Stimulated activated CD8-positive, alpha-beta memory T cell treated with anti-CD3 and anti-CD28 coated beads, Interleukin-12 subunit alpha, Interleukin-12 subunit beta, amount 100 ng/mL, for 4 hours (primary cell): ENCODE results near the gene IL16.

Source experiments
- DNase-seq: peaks from one replicate; pipeline ENCODE4 v3.0.0-alpha.2; 2020; ENCODE audit warnings: low read depth

The IL16 gene

GRCh38 chr15:81276967-81277366, 80.3 kb downstream of the IL16 start:
- no peak for DNase-seq

DNA sequence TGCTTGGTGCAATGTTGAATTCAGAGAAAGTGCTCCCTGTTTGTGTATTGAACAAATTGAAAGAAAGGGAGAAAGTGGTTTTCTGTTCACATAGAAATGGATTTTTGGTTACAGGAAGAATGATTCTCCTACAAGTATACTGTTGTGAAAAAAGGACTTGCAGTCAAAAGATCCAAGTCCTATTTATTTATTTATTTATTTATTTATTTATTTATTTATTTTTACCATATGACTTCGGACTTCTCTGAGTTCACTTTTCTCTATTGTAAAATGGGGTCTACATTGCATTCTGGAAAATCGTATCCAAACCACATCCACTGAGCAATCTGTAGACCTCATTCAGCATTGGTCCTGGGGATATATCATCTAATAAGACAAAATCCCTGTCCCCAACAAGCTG, 81.2 kb downstream of the IL16 start:
- DNase-seq = no peak

GRCh38 chr15:81278306-81279029, 81.8 kb downstream of the IL16 start:
- no peak for DNase-seq

DNA sequence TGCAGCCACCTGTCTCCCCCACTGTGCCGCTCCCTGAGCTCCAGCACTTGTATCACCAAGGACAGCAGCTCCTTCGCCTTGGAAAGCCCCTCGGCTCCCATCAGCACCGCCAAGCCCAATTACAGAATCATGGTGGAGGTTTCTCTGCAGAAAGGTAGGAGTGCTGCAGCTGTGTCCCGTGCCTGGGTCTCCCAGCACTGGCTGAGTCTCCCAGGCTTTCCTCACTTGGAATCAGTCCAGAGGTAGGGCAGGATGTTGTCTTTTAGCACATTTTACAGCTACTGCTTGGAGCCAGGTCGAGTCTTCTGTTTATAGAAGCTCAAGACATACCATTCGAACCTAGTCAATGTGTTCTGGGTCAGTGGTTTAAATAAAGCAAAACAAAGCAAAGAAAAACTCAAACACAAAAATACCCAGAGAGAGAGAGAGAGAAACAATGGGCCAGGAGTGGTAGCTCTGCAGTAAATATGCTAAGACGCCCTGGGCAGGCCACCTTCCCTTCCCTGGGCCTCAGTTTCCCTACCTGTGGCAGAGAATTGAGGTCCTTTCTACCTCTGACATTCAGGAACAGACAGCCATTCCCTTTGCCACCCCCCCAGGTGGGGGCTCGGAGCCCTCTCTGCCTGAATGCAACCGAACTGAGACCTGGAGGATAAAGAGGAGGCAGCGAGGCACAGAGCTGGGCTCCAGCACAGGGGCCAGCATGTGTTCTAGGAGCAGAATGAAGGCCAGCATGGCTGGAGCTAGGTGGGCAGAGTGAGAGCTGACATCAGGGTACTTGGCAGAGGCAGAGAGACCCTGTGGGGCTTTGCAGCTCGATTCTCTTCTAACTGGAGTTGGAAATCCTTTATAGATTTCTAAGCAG, 83.2 kb downstream of the IL16 start:
- DNase-seq = no peak

GRCh38 chr15:81280696-81281455, 84.2 kb downstream of the IL16 start:
- DNase-seq = no peak

DNA sequence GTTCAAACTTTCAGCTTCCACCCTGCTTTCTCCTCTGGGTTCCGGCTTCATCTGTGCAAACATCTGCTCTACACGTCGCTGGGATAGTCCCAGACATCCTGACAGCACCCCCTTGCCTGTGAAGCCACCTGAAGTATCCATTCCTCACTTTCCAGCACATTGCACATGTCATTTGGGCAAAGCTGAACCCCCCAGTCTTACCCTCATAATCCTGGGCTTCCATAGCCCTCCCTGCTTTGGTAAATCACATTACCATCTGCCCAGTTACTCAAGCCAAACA, 84.7 kb downstream of the IL16 start:
- DNase-seq = no peak

- no peak for DNase-seq
Observed at GRCh38 chr15:81281766-81282605, 85.3 kb downstream of the IL16 start.

- DNase-seq = no peak
Observed at GRCh38 chr15:81282606-81282895, 85.9 kb downstream of the IL16 start.

DNA sequence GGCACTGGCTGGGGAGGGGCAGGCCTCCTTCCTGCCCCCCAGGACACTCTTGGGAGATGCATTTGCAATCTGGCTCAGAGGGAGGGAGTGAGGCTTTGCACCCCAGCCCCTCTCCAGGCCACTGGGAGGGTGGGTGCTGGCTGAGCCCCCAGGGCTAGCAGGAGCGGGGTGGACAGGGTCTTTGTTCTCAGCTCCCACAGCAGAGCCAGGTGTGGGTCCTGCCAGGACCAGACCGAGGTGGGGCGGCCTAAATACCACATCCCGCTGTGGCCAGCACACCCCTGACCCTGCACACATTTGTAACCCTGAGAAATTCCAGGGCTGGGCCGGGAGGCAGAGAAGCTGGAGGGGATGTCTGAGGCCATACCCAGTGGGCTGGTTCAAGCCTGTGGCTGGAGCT, 86.2 kb downstream of the IL16 start:
- DNase-seq = no peak

GRCh38 chr15:81284256-81285031, 87.8 kb downstream of the IL16 start:
- DNase-seq = no peak

- DNase-seq = no peak
Observed at GRCh38 chr15:81285461-81285860, 88.8 kb downstream of the IL16 start.

DNA sequence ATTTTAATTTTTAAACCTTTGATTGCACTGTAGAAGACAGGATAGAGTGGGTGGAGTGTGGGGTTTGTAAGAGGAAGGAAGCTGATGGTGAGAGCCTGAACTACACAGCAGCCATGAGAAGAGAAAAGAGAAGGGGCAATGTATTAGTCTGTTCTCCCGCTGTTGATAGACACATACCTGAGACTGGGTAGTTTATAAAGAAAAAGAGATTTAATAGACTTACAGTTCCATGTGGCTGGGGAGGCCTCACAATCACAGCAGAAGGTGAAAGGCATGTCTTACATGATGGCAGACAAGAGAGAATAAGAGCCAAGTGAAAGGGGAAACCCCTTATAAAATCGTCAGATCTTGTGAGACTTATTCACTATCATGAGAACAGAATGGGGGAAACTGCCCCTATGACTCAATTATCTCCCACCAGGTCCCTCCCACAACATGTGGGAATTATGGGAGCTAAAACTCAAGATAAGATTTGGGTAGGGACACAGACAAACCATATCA, 90.0 kb downstream of the IL16 start:
- no peak for DNase-seq

GRCh38 chr15:81288040-81288439, 91.4 kb downstream of the IL16 start:
- no peak for DNase-seq

DNA sequence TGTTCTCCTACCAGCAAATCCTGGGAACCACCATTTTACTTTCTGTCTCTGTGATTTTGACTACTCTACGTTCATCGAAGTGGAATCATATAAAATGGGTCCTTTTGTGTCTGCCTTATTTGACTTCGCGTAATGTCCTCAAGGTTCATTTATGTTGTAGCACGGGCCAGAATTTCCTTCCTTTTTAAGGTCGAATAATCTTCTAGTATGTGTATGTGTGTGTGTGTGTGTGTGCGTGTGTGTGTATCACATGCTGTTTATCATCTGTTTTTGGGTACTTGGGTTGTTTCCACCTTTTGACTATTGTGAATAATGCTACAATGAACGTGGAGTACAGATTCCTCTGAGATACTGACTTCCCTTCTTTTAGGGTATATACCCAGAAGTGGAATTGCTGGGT, 91.9 kb downstream of the IL16 start:
- no peak for DNase-seq

DNA sequence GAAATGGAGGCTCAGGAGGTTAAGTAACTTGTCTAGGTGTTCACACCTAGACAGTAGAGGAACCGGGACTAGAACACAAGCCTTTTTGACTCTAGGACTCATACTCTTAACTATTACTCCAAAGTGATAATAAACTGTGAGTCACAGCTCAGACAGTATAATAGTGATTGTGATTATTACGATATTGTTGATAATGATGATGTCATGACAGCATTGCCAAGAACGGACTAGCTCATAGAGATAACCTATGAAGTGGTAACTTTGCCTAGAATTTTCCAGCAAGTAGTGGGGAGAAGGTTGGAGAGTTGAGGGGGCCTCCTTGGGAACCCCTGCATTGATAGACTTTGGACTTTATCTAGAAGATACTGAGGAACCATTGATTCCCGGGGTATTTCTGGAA, 93.2 kb downstream of the IL16 start:
- DNase-seq = no peak

GRCh38 chr15:81291916-81292522, 95.3 kb downstream of the IL16 start:
- DNase-seq = no peak

DNA sequence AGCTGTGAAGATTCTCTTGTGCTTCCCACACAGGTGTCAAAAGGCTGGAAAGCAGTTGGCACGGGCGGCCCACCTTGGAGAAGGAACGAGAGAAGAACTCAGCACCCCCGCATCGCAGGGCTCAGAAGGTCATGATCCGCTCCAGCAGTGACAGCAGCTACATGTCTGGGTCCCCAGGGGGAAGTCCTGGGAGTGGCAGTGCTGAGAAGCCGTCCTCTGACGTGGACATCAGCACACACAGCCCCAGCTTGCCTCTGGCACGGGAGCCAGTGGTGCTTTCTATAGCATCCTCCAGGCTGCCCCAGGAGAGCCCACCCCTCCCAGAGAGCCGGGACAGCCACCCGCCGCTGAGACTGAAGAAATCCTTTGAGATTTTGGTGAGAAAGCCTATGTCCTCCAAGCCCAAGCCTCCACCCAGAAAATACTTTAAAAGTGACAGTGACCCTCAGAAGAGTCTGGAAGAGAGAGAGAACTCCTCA, 95.9 kb downstream of the IL16 start:
- no peak for DNase-seq

- peak; percentile 59 for DNase-seq
Observed at GRCh38 chr15:81293728-81294515, 97.2 kb downstream of the IL16 start.

GRCh38 chr15:81294516-81294880, 97.8 kb downstream of the IL16 start:
- no peak for DNase-seq
